BJ (cell line): ENCODE measurements around the gene NACC2. TPM values are rescaled to one million over a fixed set of nuclear protein-coding genes. Genes with fewer than 3 reads are reported as not detected.
A peak's percentile ranks its signal among the peaks of the same experiment; 100 is the strongest.

Experiments
- CTCF ChIA-PET: fragments of 350-600 bp; formaldehyde crosslinking; extraction: SDS; loops from one replicate; lab custom pipeline; 2021; ENCODE audit warnings: antibody characterized with exemption, inconsistent platforms; lab: Yijun Ruan, JAX
- POLR2A ChIA-PET: fragments of 300-600 bp; sonication (Branson Sonifier 250); formaldehyde crosslinking; extraction: SDS; loops from one replicate; lab custom pipeline; 2021; ENCODE audit warnings: antibody characterized with exemption; lab: Charles Lee
- DNase-seq: peaks from one replicate; pipeline ENCODE4 v3.0.0-alpha.2; 2011; ENCODE audit warnings: low read depth
- H3K27me3 ChIP-seq: 2 replicates; pipeline ENCODE4 v1.6.0; 2011; ENCODE audit warnings: low read length; ENCODE audit not compliant: control insufficient read depth, insufficient read depth
- H3K36me3 ChIP-seq: 2 replicates; pipeline ENCODE4 v1.5.1; 2011; ENCODE audit warnings: low read length; ENCODE audit not compliant: control insufficient read depth, insufficient read depth
- H3K4me3 ChIP-seq: 2 replicates; pipeline ENCODE4 v1.5.1; 2011; ENCODE audit warnings: low read depth, mild to moderate bottlenecking, control low read depth, low read length
- polyA plus RNA-seq: library from polyadenylated mRNA; depleted of rRNA; stranded (reverse); fragments of >200 nt; gene quantifications from 2 replicates; pipeline ENCODE4 v1.2.3, GENCODE V29; 2011
- TF ChIP-seq, protein P1 (sequence below): IDR thresholded peaks from 2 replicates; pipeline ENCODE4 v1.5.1; 2011; ENCODE audit warnings: low read depth, mild to moderate bottlenecking, control low read depth, inconsistent platforms, low read length, moderate library complexity; ENCODE audit not compliant: insufficient read depth

The NACC2 gene
- polyA plus RNA-seq, 1 experiment: 19.2 TPM

DNA sequence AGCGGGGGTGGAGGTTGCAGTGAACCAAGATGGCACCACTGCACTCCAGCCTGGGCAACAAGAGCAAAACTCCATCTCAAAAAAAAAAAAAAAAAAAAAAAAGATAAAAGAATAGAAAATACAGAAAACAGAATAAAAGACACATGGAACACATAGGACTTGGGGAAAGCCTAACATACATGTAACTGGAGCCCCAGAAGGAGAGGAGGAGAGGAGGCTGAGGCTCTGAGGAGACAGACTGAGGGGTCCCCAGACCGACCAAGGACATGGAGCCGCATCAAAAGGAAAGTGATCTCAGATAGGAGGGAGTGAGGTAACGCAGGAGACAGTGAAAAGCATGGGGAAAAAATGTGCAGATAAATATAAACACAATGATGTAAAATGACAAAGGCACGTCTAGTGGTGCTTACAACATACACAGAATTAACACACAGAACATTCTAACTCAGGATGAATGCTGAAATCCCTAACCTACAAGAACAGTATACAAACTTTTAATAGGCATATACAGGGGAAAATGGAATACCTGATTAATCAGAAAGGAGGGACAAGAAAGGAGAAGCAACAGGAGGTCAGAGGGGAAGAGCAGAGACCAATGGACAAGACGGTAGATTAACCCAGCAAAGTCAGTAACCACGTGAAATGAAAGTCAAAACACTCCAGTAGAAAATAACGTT lies 68.7 kb downstream of the NACC2 start:
- CTCF ChIA-PET: no interaction called here
- TF ChIP-seq, protein P1, sequence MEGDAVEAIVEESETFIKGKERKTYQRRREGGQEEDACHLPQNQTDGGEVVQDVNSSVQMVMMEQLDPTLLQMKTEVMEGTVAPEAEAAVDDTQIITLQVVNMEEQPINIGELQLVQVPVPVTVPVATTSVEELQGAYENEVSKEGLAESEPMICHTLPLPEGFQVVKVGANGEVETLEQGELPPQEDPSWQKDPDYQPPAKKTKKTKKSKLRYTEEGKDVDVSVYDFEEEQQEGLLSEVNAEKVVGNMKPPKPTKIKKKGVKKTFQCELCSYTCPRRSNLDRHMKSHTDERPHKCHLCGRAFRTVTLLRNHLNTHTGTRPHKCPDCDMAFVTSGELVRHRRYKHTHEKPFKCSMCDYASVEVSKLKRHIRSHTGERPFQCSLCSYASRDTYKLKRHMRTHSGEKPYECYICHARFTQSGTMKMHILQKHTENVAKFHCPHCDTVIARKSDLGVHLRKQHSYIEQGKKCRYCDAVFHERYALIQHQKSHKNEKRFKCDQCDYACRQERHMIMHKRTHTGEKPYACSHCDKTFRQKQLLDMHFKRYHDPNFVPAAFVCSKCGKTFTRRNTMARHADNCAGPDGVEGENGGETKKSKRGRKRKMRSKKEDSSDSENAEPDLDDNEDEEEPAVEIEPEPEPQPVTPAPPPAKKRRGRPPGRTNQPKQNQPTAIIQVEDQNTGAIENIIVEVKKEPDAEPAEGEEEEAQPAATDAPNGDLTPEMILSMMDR: no peak
- DNase-seq: no peak

DNA sequence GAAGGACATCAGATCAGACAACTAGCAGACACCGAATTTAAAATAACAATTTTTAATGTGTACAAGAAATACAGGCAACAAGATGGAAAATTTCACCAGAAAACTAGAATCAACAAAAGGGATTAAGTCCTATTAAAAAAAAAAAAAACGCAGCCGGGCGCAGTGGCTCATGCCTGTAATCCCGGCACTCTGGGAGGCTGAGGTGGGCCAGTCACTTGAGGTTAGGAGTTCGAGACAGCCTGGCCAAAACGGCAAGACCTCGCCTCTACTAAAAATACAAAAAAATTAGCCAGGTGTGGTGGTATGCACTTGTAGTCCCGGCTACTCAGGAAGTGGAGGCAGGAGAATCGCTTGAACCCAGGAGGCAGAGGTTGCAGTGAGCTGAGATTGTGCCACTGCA lies 69.6 kb downstream of the NACC2 start:
- TF ChIP-seq, protein P1: no peak
- Histone ChIP-seq H3K36me3 (peaks cover 7% of the 10 kb centered on the region), H3K4me3 (no peak overlapping the region), H3K27me3 (no peaks in the 10 kb centered on the region)
- CTCF ChIA-PET: no interaction called here
- DNase-seq: no peak
- POLR2A ChIA-PET: no interaction called here

More for the DNA sequence above, 68.7 kb downstream of the NACC2 start:
- no peaks in the 10 kb centered on the region for H3K27me3 ChIP-seq
- H3K4me3 ChIP-seq: no peak overlapping the region
- peaks cover 7% of the 10 kb centered on the region for H3K36me3 ChIP-seq
- POLR2A ChIA-PET: no interaction called here

DNA sequence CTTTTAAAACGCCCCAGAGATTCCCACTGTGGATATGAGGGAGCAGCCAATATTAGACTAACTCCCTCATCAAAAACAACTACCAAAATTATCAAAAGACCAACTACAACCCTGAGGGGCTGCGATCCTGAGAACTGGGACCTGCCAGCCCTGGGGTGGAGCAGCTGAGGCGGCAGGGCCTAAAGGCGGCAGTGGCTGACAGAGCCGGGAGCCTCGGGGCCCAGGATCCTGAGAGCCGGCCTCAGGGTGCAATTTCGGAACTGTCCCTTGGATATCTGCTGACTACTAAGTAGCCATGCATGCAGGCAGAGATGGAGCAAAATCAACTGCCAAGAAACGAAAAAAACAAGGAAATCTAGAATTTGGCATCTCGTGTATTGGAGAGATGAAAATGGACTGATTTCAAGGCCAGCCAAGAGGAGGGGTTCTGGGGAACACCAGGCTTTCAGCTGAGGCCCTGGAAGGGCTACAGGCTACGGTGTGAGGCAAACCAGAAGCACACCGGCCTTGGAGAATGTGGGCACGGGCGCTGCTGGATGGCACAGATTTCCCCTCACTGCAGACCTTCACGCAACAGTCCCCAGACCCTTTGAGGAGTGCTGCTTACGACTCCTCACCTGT lies 70.3 kb downstream of the NACC2 start:
- TF ChIP-seq, protein P1: no peak
- H3K27me3 ChIP-seq: no peaks in the 10 kb centered on the region
- H3K4me3 ChIP-seq: no peak overlapping the region
- DNase-seq: no peak
- POLR2A ChIA-PET: no interaction called here
- CTCF ChIA-PET: no interaction called here
- peaks cover 7% of the 10 kb centered on the region for H3K36me3 ChIP-seq

DNA sequence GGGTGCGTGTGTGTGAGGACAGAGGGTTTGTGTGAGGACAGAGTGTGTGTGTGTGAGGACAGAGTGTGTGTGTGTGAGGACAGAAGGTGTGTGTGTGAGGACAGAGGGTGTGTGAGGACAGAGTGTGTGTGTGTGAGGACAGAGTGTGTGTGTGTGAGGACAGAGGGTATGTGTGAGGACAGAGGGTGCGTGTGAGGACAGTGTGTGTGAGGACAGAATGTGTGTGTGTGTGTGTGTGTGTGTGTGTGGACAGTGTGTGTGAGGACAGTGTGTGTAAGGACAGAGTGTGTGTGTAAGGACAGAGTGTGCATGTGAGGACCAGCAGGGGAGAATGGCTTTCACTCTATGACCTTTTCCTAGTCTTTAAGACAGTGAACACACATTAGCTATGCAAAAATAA lies 70.8 kb downstream of the NACC2 start:
- DNase-seq: no peak
- TF ChIP-seq, protein P1: no peak
- CTCF ChIA-PET: interaction anchor here (0.6 kb wide), 1 partner anchor 33 kb away, joined by 3 read pairs; no protein-coding TSS in a partner anchor
- no peaks in the 10 kb centered on the region for H3K27me3 ChIP-seq
- H3K36me3 ChIP-seq: peaks cover 7% of the 10 kb centered on the region; the same call in 1 of the 2 replicates
- POLR2A ChIA-PET: no interaction called here
- no peak overlapping the region for H3K4me3 ChIP-seq

DNA sequence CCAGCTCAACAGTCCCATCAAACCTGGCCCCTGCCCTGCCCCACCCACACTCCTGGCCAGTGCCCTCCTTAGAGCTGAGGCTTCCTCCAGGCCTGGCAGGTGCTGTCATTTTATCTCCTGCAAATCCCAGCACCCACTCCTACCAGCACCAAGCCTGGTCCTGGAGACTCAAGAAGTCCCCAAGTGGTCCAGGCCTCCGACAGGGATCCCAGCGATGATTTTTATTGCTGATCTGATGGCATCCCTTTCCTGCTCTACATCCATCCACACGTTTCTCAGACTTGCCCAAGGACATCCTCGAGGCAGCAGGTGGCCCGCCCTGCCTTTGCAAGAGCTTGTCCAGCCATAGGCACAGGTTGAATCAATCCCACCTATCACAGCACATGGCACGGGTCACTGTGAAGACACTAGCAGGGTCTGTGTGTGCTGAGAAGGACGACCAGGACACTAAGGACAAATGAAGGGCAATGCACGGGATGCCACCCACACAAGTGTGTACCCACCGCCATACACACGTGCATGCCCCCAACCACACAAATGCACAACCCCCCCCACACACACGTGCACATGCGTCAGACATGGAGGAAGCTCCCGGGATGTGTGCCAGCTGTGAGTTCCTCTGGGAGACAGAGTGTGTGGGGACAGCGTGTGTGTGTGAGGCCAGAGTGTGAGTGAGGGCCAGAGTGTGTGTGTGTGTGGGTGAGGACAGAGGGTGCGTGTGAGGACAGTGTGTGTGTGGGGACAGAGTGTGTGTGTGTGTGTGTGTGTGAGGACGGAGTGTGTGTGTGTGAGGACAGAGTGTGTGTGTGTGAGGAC lies 71.5 kb downstream of the NACC2 start:
- peak; percentile 34 for DNase-seq
- no peak overlapping the region for H3K4me3 ChIP-seq
- no peaks in the 10 kb centered on the region for H3K27me3 ChIP-seq
- ChIA-PET POLR2A (no interaction called here), CTCF (interaction anchor here (0.6 to 2.5 kb wide), 4 partner anchors 8 to 66 kb away, joined by 3 to 11 read pairs (median 3); no protein-coding TSS in a partner anchor)
- TF ChIP-seq, protein P1: no peak
- peaks cover 5% of the 10 kb centered on the region; the same call in 1 of the 2 replicates for H3K36me3 ChIP-seq
